Mesenchymal stem cell (in vitro differentiated cells and primary cell): ENCODE measurements around the gene EPB41L2.
"Not testable (repeated sequence)": the region's sequence is repeated elsewhere in the genome, so short reads cannot be mapped to it uniquely, and the experiment has no call there.

Source experiments
- DNase-seq: peaks from one replicate; pipeline ENCODE4 v3.0.0-alpha.2; 2013
- H2AFZ ChIP-seq: one replicate; pipeline ENCODE4 v1.6.1; 2013; ENCODE audit warnings: low read depth, mild to moderate bottlenecking, control low read depth, inconsistent platforms, low read length, moderate library complexity
- H2AK5ac ChIP-seq: 2 replicates; pipeline ENCODE4 v1.6.1; 2013; ENCODE audit warnings: low read length, moderate library complexity, mild to moderate bottlenecking, inconsistent platforms; ENCODE audit not compliant: severe bottlenecking
- H2BK120ac ChIP-seq: one replicate; pipeline ENCODE4 v1.6.1; 2013; ENCODE audit warnings: low read depth, mild to moderate bottlenecking, inconsistent platforms, low read length, moderate library complexity
- H2BK12ac ChIP-seq, 2 experiments: one replicate each; pipeline ENCODE4 v1.6.1; 2013; ENCODE audit warnings: inconsistent platforms in 2 of 2, low read length in 2 of 2, mild to moderate bottlenecking in 2 of 2, moderate library complexity in 2 of 2, control low read depth in 1 of 2
- H2BK15ac ChIP-seq: one replicate; pipeline ENCODE4 v1.6.1; 2013; ENCODE audit warnings: mild to moderate bottlenecking, low read depth, inconsistent platforms; ENCODE audit not compliant: poor library complexity, severe bottlenecking
- H2BK5ac ChIP-seq: 2 replicates; pipeline ENCODE4 v1.6.1; 2013; ENCODE audit warnings: low read depth, mild to moderate bottlenecking, low read length, control low read depth, inconsistent platforms; ENCODE audit not compliant: poor library complexity, severe bottlenecking
- H3K14ac ChIP-seq, 2 experiments: one replicate each; pipeline ENCODE4 v1.6.1; 2013; ENCODE audit warnings: inconsistent platforms in 2 of 2, low read length in 2 of 2, control low read depth in 1 of 2, mild to moderate bottlenecking in 1 of 2, moderate library complexity in 1 of 2
- H3K18ac ChIP-seq, 2 experiments: one replicate each; pipeline ENCODE4 v1.6.1; 2013; ENCODE audit warnings: inconsistent platforms in 2 of 2, low read length in 2 of 2, control low read depth in 1 of 2, low read depth in 1 of 2, mild to moderate bottlenecking in 1 of 2
- H3K23ac ChIP-seq, 2 experiments: one replicate each; pipeline ENCODE4 v1.6.1; 2013; ENCODE audit warnings: inconsistent platforms in 2 of 2, low read length in 2 of 2, mild to moderate bottlenecking in 2 of 2, moderate library complexity in 2 of 2, control low read depth in 1 of 2
- H3K27ac ChIP-seq: 2 replicates; pipeline ENCODE4 v1.5.1; 2013; ENCODE audit warnings: mild to moderate bottlenecking, moderate library complexity, low read length, control low read depth, inconsistent platforms; ENCODE audit not compliant: poor library complexity, severe bottlenecking
- H3K27me3 ChIP-seq, 2 experiments: 2 replicates each; pipeline versions ENCODE4 v1.6.1 to v1.7.0; 2013; ENCODE audit warnings: low read length in 2 of 2, mild to moderate bottlenecking in 2 of 2, moderate library complexity in 2 of 2, control low read depth in 1 of 2, inconsistent platforms in 1 of 2; ENCODE audit not compliant: control insufficient read depth in 1 of 2, insufficient read depth in 1 of 2
- H3K36me3 ChIP-seq, 2 experiments: 2 replicates each; pipeline versions ENCODE4 v1.6.1 to v1.7.0; 2013; ENCODE audit warnings: low read length in 2 of 2, control low read depth in 1 of 2, inconsistent platforms in 1 of 2, low read depth in 1 of 2, mild to moderate bottlenecking in 1 of 2; ENCODE audit not compliant: insufficient read depth in 2 of 2, control insufficient read depth in 1 of 2
- H3K4ac ChIP-seq, 2 experiments: one replicate each; pipeline ENCODE4 v1.6.1; 2013; ENCODE audit warnings: inconsistent platforms in 2 of 2, low read length in 2 of 2, mild to moderate bottlenecking in 2 of 2, moderate library complexity in 2 of 2, control low read depth in 1 of 2, low read depth in 1 of 2
- H3K4me1 ChIP-seq: 2 replicates; pipeline ENCODE4 v1.6.1; 2013; ENCODE audit warnings: low read depth, low read length, control low read depth; ENCODE audit not compliant: control insufficient read depth, insufficient read depth
- H3K4me2 ChIP-seq: 2 replicates; pipeline ENCODE4 v1.6.1; 2013; ENCODE audit warnings: low read length, mild to moderate bottlenecking, inconsistent platforms; ENCODE audit not compliant: poor library complexity, severe bottlenecking
- H3K4me3 ChIP-seq, 2 experiments: 2 replicates each; pipeline versions ENCODE4 v1.5.1 to v1.7.0; 2013; ENCODE audit warnings: low read length in 2 of 2, mild to moderate bottlenecking in 2 of 2, control low read depth in 1 of 2, low read depth in 1 of 2; ENCODE audit not compliant: insufficient read depth in 1 of 2
- H3K79me1 ChIP-seq: replicated peaks from 2 replicates; pipeline ENCODE4 v1.6.1; 2013; ENCODE audit warnings: mild to moderate bottlenecking, control low read depth, low read length, inconsistent platforms; ENCODE audit not compliant: poor library complexity, severe bottlenecking
- H3K9ac ChIP-seq: 2 replicates; pipeline ENCODE4 v1.7.0; 2013; ENCODE audit warnings: mild to moderate bottlenecking, low read length, moderate library complexity
- H3K9me3 ChIP-seq: 2 replicates; pipeline ENCODE4 v1.7.0; 2013; ENCODE audit warnings: mild to moderate bottlenecking, low read length; ENCODE audit not compliant: control insufficient read depth
- H4K8ac ChIP-seq: one replicate; pipeline ENCODE4 v1.6.1; 2013; ENCODE audit warnings: inconsistent platforms, mild to moderate bottlenecking, low read length, moderate library complexity
- H4K91ac ChIP-seq: one replicate; pipeline ENCODE4 v1.6.1; 2013; ENCODE audit warnings: mild to moderate bottlenecking, low read length, inconsistent platforms
- WGBS: methylation state at CpG from one replicate; pipeline ENCODE4 v1.1.7; 2013; ENCODE audit warnings: mixed read lengths; 5-methylcytosine and 5-hydroxymethylcytosine counted together

Gene EPB41L2

GRCh38 chr6:130994319-130995097 lies 68.5 kb downstream of the EPB41L2 start:
- WGBS, result 85% methylated on average over 10 of the region's 10 CpGs
- Histone ChIP-seq H3K79me1 (peaks cover 26% of the 10 kb centered on the region), H4K8ac (peak overlapping the region; percentile 13), H2BK12ac (peak overlapping the region in 1 of 2 experiments; percentile 94), H2AK5ac (no peak overlapping the region), H3K27ac (no peak overlapping the region), H3K4me3 (no peak overlapping the region), H2BK5ac (no peak overlapping the region), H3K9ac (no peak overlapping the region), H2AFZ (no peak overlapping the region), H3K9me3 (no peaks in the 10 kb centered on the region), H3K4me1 (peaks cover 8% of the 10 kb centered on the region), H4K91ac (peak overlapping the region; percentile 9), H3K23ac (no peak overlapping the region), H3K27me3 (no peaks in the 10 kb centered on the region), H2BK15ac (no peak overlapping the region), H3K4ac (no peak overlapping the region), H3K36me3 (no peaks in the 10 kb centered on the region), H2BK120ac (no peak overlapping the region), H3K14ac (no peak overlapping the region), H3K18ac (peak overlapping the region; percentile 3 to 64), H3K4me2 (no peak overlapping the region)
- no peak for DNase-seq

DNA sequence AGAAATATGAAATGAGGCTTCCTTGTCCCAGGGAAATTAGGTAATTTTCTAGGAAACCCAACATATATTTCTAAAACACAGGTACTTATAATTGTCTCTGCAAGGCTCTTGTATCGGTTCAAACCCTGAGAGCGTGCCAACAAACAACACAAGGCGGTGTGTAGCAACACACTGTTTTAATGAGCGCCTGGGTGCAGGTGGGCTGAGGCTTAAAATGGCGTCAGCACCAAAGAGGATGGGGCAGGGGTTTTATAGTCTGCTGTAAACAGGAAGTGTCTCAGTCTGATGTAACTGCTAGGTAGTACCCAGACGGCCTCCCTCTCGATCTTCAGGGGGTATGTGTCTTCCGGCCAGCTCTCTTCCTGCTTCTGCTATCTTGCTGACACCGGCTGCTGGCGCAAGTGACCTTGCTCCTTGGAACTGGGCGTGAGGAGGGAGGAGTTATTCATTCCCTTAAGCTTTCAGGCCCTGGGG lies 69.7 kb downstream of the EPB41L2 start:
- peaks cover 8% of the 10 kb centered on the region for H3K4me1 ChIP-seq
- H2BK120ac ChIP-seq, result no peak overlapping the region
- H2BK15ac ChIP-seq, result no peak overlapping the region
- H3K9me3 ChIP-seq, result no peaks in the 10 kb centered on the region
- no peak overlapping the region for H3K4me3 ChIP-seq
- H3K4me2 ChIP-seq, result no peak overlapping the region
- no peak overlapping the region for H3K27ac ChIP-seq
- peak overlapping the region in 1 of 2 experiments; percentile 54 for H3K18ac ChIP-seq
- peak overlapping the region; percentile 39 for H4K91ac ChIP-seq
- peak overlapping the region; percentile 84 for H4K8ac ChIP-seq
- peaks cover 26% of the 10 kb centered on the region for H3K79me1 ChIP-seq
- no peak for DNase-seq
- H3K27me3 ChIP-seq, result no peaks in the 10 kb centered on the region
- WGBS, result 52% methylated on average over 10 of the region's 11 CpGs
- H3K9ac ChIP-seq, result no peak overlapping the region
- H2AFZ ChIP-seq, result no peak overlapping the region
- H2BK12ac ChIP-seq, result no peak overlapping the region
- H3K36me3 ChIP-seq, result no peaks in the 10 kb centered on the region
- H2AK5ac ChIP-seq, result no peak overlapping the region
- H3K14ac ChIP-seq, result no peak overlapping the region
- no peak overlapping the region for H2BK5ac ChIP-seq
- H3K23ac ChIP-seq, result no peak overlapping the region
- no peak overlapping the region for H3K4ac ChIP-seq

DNA sequence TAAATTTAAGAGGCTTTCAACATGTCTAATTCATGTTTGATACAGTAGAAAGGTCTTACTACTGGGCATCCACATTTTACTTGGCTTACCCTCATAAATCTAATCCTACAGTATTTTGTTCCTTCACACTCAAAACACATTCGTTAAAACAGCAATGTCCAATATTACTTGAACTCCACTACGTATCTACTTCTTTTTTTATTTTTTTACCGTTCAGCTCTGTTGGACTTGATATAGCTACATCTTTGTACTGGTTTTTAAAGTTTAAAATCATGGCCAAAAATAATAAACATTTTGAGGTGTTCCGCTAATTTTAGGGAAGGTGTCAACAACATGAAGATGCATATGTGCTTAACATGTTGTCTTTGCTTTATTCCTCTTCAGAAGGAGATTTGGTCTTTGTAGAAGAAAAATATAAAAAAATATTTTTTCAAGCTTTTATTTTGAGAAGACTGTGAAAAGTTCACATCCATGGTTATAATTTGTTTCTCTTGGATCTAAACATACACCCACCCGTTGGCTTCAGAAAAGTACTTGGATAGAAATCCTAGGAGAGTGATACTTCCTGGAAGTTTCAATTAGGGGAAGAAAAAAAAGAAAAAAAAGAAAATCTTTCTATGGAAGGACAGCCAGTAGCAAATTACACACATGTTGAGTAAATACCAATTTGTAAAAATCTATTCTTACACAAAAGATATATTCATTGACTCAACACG lies 71.5 kb downstream of the EPB41L2 start:
- H3K4me1 ChIP-seq, result peaks cover 8% of the 10 kb centered on the region
- no peak overlapping the region for H2BK120ac ChIP-seq
- 100% methylated on average over 4 of the region's 6 CpGs for WGBS
- H2AK5ac ChIP-seq, result no peak overlapping the region
- H2BK5ac ChIP-seq, result no peak overlapping the region
- H3K4me2 ChIP-seq, result no peak overlapping the region
- H3K27me3 ChIP-seq, result no peaks in the 10 kb centered on the region
- no peak for DNase-seq
- H2BK15ac ChIP-seq, result no peak overlapping the region
- no peak overlapping the region for H4K8ac ChIP-seq
- H4K91ac ChIP-seq, result no peak overlapping the region
- H3K4me3 ChIP-seq, result no peak overlapping the region
- no peak overlapping the region for H3K14ac ChIP-seq
- no peak overlapping the region for H3K27ac ChIP-seq
- no peaks in the 10 kb centered on the region for H3K9me3 ChIP-seq
- no peak overlapping the region for H2BK12ac ChIP-seq
- no peaks in the 10 kb centered on the region for H3K36me3 ChIP-seq
- H3K23ac ChIP-seq, result no peak overlapping the region
- H3K9ac ChIP-seq, result no peak overlapping the region
- H3K18ac ChIP-seq, result no peak overlapping the region
- no peak overlapping the region for H2AFZ ChIP-seq
- no peak overlapping the region for H3K4ac ChIP-seq
- H3K79me1 ChIP-seq, result peaks cover 24% of the 10 kb centered on the region

DNA sequence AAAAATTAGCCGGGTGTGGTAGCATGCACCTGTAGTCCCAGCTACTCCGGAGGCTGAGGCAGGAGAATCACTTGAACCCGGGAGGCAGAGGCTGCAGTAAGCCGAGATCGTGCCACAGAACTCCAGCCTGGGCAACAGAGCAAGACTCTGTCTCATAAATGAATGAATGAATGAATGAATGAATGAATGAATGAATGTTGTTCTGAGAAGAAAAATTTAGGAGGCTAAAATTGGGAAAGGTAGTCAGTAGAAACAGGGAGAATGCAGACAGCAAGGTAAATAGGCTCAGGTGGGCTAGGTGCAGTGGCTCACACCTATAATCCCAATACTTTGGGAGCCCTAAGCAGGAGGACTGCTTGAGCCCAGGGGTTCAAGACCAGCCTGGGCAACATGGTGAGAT lies 75.5 kb downstream of the EPB41L2 start:
- H2AK5ac ChIP-seq, H4K8ac ChIP-seq, H3K4me2 ChIP-seq, H3K27me3 ChIP-seq, H3K23ac ChIP-seq, DNase-seq, H2BK5ac ChIP-seq, H2AFZ ChIP-seq, H4K91ac ChIP-seq, H2BK120ac ChIP-seq, H2BK15ac ChIP-seq, H3K36me3 ChIP-seq, H3K4ac ChIP-seq, H3K18ac ChIP-seq, H3K27ac ChIP-seq, H3K14ac ChIP-seq, H3K4me1 ChIP-seq, H3K9me3 ChIP-seq, H3K4me3 ChIP-seq, H2BK12ac ChIP-seq, H3K9ac ChIP-seq: not testable (repeated sequence)
- WGBS, result 96% methylated on average over 5 of the region's 5 CpGs
- H3K79me1 ChIP-seq, result peaks cover 19% of the 10 kb centered on the region
